NCI-H226 (cell line): Measurements from ENCODE around the gene MRPL34.
"Not testable (repeated sequence)": the region's sequence is repeated elsewhere in the genome, so short reads cannot be mapped to it uniquely, and the experiment has no call there.

ENCODE experiments used
- DNase-seq: peaks from one replicate; pipeline ENCODE4 v3.0.0-alpha.2; 2015

MRPL34 gene

GRCh38 chr19:17305517-17306284, at the start of gene MRPL34:
Gene MRPL34 (plus strand): TSS chr19:17305872. CDS start chr19:17305893, 21 bp downstream.
- peak; percentile 99 for DNase-seq

- DNase-seq, result no peak
Measured at GRCh38 chr19:17256130-17256529, 49.5 kb upstream of the MRPL34 start.

- no peak for DNase-seq
Measured at GRCh38 chr19:17259118-17259780, 46.4 kb upstream of the MRPL34 start.

- no peak for DNase-seq
Measured at GRCh38 chr19:17259934-17260333, 45.7 kb upstream of the MRPL34 start.

GRCh38 chr19:17260842-17261325, 44.8 kb upstream of the MRPL34 start:
- peak; percentile 75 for DNase-seq

GRCh38 chr19:17262557-17262956, 43.1 kb upstream of the MRPL34 start:
- DNase-seq, result no peak

GRCh38 chr19:17263712-17264640, 41.7 kb upstream of the MRPL34 start:
- DNase-seq, result no peak

GRCh38 chr19:17264641-17264979, 41.1 kb upstream of the MRPL34 start, which contains the start of gene USHBP1:
Gene USHBP1 (minus strand): TSS chr19:17264745. CDS start chr19:17264299, 446 bp downstream.
- DNase-seq, result no peak

GRCh38 chr19:17266026-17266425, 39.6 kb upstream of the MRPL34 start:
- no peak for DNase-seq

GRCh38 chr19:17266589-17266974, 39.1 kb upstream of the MRPL34 start:
- DNase-seq, result no peak

GRCh38 chr19:17266975-17267788, 38.5 kb upstream of the MRPL34 start, which contains the start of gene BABAM1:
Gene BABAM1 (plus strand): TSS chr19:17267443. CDS start chr19:17268807, 1,364 bp downstream.
- DNase-seq, result peak; percentile 98

- no peak for DNase-seq
Measured at GRCh38 chr19:17268754-17269153, 36.9 kb upstream of the MRPL34 start.

GRCh38 chr19:17274892-17275291, 30.8 kb upstream of the MRPL34 start:
- DNase-seq, result not testable (repeated sequence)

- no peak for DNase-seq
Measured at GRCh38 chr19:17275441-17276175, 30.1 kb upstream of the MRPL34 start.

GRCh38 chr19:17279436-17279835, 26.2 kb upstream of the MRPL34 start:
- no peak for DNase-seq

GRCh38 chr19:17281391-17282304, 24.0 kb upstream of the MRPL34 start, which contains the start of gene ANKLE1:
Gene ANKLE1 (plus strand): TSS chr19:17281901. CDS start chr19:17281921, 20 bp downstream.
- no peak for DNase-seq

GRCh38 chr19:17282488-17283125, 23.1 kb upstream of the MRPL34 start:
- DNase-seq, result peak; percentile 62

- DNase-seq, result no peak
Measured at GRCh38 chr19:17283504-17283996, 22.1 kb upstream of the MRPL34 start.

GRCh38 chr19:17285415-17286135, 20.1 kb upstream of the MRPL34 start:
- DNase-seq, result no peak
